GM20431 (cell line): ENCODE results near the gene TEFM.
"Not testable (repeated sequence)": the region's sequence is repeated elsewhere in the genome, so short reads cannot be mapped to it uniquely, and the experiment has no call there.

Source experiments
- in situ Hi-C: fragments of 300-500 bp; cut with MseI, MboI; formaldehyde crosslinking; loops from one replicate; pipeline ENCODE4 v1.15.0; 2020; ENCODE audit warnings: low sequenced_read_pairs; ENCODE audit not compliant: unreplicated experiment

The TEFM gene

GRCh38 chr17:30906101-30906911, at the start of gene TEFM:
Gene TEFM (minus strand): TSS chr17:30906238. CDS start chr17:30906198, 40 bp downstream.
- in situ Hi-C loops = no loop called here

GRCh38 chr17:30954046-30954830, 48.2 kb upstream of the TEFM start:
- in situ Hi-C loops = no loop called here

GRCh38 chr17:30952638-30953393, 46.8 kb upstream of the TEFM start:
- in situ Hi-C loops = no loop called here

- in situ Hi-C loops = no loop called here
These were observed 44.8 kb upstream of the TEFM start for GRCh38 chr17:30950669-30951399.

GRCh38 chr17:30950189-30950588, 44.2 kb upstream of the TEFM start:
- in situ Hi-C loops = no loop called here

GRCh38 chr17:30947796-30948195, 41.8 kb upstream of the TEFM start:
- in situ Hi-C loops = no loop called here

GRCh38 chr17:30942308-30943079, 36.5 kb upstream of the TEFM start:
- in situ Hi-C loops = no loop called here

GRCh38 chr17:30939051-30939689, 33.1 kb upstream of the TEFM start:
- in situ Hi-C loops = no loop called here

- in situ Hi-C loops = no loop called here
These were observed 27.9 kb upstream of the TEFM start for GRCh38 chr17:30933966-30934365.

- in situ Hi-C loops = not testable (repeated sequence)
These were observed 25.5 kb upstream of the TEFM start for GRCh38 chr17:30931582-30931981.

GRCh38 chr17:30930495-30930894, 24.5 kb upstream of the TEFM start:
- in situ Hi-C loops = no loop called here

GRCh38 chr17:30929861-30930260, 23.8 kb upstream of the TEFM start:
- in situ Hi-C loops = not testable (repeated sequence)

- in situ Hi-C loops = no loop called here
These were observed 23.1 kb upstream of the TEFM start for GRCh38 chr17:30929081-30929633.

- in situ Hi-C loops = no loop called here
These were observed 22.5 kb upstream of the TEFM start for GRCh38 chr17:30928584-30928983.

GRCh38 chr17:30927756-30928155, 21.7 kb upstream of the TEFM start:
- in situ Hi-C loops = no loop called here

GRCh38 chr17:30926516-30926915, 20.5 kb upstream of the TEFM start:
- in situ Hi-C loops = no loop called here

- in situ Hi-C loops = no loop called here
These were observed 18.3 kb upstream of the TEFM start for GRCh38 chr17:30924341-30924740.

GRCh38 chr17:30922235-30923030, 16.4 kb upstream of the TEFM start:
- in situ Hi-C loops = no loop called here
